PC-9 (cell line): Measurements from ENCODE around the gene IFNLR1. TPM values are rescaled to one million over a fixed set of nuclear protein-coding genes. Genes with fewer than 3 reads are reported as not detected.

ENCODE experiments used
- BruUV-seq: library from RNA; stranded (reverse); fragments of 400-500 nt; replicated peaks from 2 replicates; lab custom pipeline; 2021; lab: Mats Ljungman, UMichigan
- CTCF ChIA-PET: fragments of 300-600 bp; sonication (Branson Sonifier 250); formaldehyde crosslinking; loops from one replicate; lab custom pipeline; 2022; ENCODE audit warnings: antibody characterized with exemption; lab: Charles Lee
- POLR2A ChIA-PET: fragments of 300-600 bp; sonication (Branson Sonifier 250); formaldehyde crosslinking; loops from one replicate; lab custom pipeline; 2022; ENCODE audit warnings: antibody characterized with exemption; ENCODE audit not compliant: unreplicated experiment; lab: Charles Lee
- DNase-seq, 2 experiments: peaks; one replicate each; pipeline versions ENCODE4 v3.0.0 to v3.0.0-alpha.2; 2015 to 2022; ENCODE audit warnings: mixed read lengths in 1 of 2
- H2AFZ ChIP-seq: fragments of 200-600 bp; sonication (generic); 2 replicates; pipeline ENCODE4 v1.8.1; 2017; ENCODE audit warnings: antibody characterized with exemption
- H3F3A ChIP-seq: fragments of 200-600 bp; sonication (generic); 2 replicates; pipeline ENCODE4 v1.8.1; 2017; ENCODE audit warnings: antibody characterized with exemption, mild to moderate bottlenecking, low read depth; ENCODE audit not compliant: insufficient read depth
- H3K27ac ChIP-seq: fragments of 200-600 bp; sonication (generic); 2 replicates; pipeline ENCODE4 v1.6.1; 2016; ENCODE audit warnings: mixed run types
- H3K27me3 ChIP-seq: fragments of 200-600 bp; sonication (generic); 2 replicates; pipeline ENCODE4 v1.6.1; 2016; ENCODE audit warnings: low read depth, mixed run types; ENCODE audit not compliant: insufficient read depth
- H3K36me3 ChIP-seq: fragments of 200-600 bp; sonication (generic); 2 replicates; pipeline ENCODE4 v1.6.1; 2016; ENCODE audit warnings: low read depth, mixed run types
- H3K4me1 ChIP-seq: fragments of 200-600 bp; sonication (generic); replicated peaks from 2 replicates; pipeline ENCODE4 v1.6.1; 2016; ENCODE audit warnings: mixed run types; ENCODE audit not compliant: insufficient read depth
- H3K4me2 ChIP-seq: fragments of 200-600 bp; sonication (generic); 2 replicates; pipeline ENCODE4 v1.6.1; 2017; ENCODE audit warnings: mixed run types
- H3K4me3 ChIP-seq: fragments of 200-600 bp; sonication (generic); 2 replicates; pipeline ENCODE4 v1.6.1; 2016; ENCODE audit warnings: mixed run types
- H3K79me2 ChIP-seq: fragments of 200-600 bp; sonication (generic); 2 replicates; pipeline ENCODE4 v1.6.1; 2017; ENCODE audit warnings: low read depth, mixed run types
- H3K9me2 ChIP-seq: fragments of 200-600 bp; sonication (generic); 2 replicates; pipeline ENCODE4 v1.8.1; 2017; ENCODE audit warnings: mild to moderate bottlenecking; ENCODE audit not compliant: insufficient read depth
- H3K9me3 ChIP-seq: fragments of 200-600 bp; sonication (generic); 2 replicates; pipeline ENCODE4 v1.8.1; 2016; ENCODE audit warnings: low read depth; ENCODE audit not compliant: insufficient read depth
- H4K20me1 ChIP-seq: fragments of 200-600 bp; sonication (generic); 2 replicates; pipeline ENCODE4 v1.8.1; 2017; ENCODE audit not compliant: insufficient read depth
- CTCF ChIP-seq: fragments of 200-600 bp; sonication (generic); conservative IDR thresholded peaks from 2 replicates; pipeline ENCODE4 v1.6.1; 2017; ENCODE audit warnings: mixed run types, antibody characterized with exemption, mild to moderate bottlenecking, moderate library complexity
- EZH2 ChIP-seq: fragments of 200-600 bp; sonication (generic); IDR thresholded peaks from 2 replicates; pipeline ENCODE4 v1.8.0; 2017; ENCODE audit warnings: antibody characterized with exemption, low read depth
- intact Hi-C: fragments of 100-400 bp; cut with micrococcal nuclease; formaldehyde crosslinking; loops from one replicate; pipeline ENCODE4 v1.10.0; 2022; ENCODE audit not compliant: unreplicated experiment
- total RNA-seq: library from RNA; stranded (reverse); gene quantifications from 2 replicates; pipeline ENCODE4 v1.2.3, GENCODE V29; 2021

IFNLR1 gene
- total RNA-seq, 1 experiment from 2014 or later = 5.5 TPM

DNA sequence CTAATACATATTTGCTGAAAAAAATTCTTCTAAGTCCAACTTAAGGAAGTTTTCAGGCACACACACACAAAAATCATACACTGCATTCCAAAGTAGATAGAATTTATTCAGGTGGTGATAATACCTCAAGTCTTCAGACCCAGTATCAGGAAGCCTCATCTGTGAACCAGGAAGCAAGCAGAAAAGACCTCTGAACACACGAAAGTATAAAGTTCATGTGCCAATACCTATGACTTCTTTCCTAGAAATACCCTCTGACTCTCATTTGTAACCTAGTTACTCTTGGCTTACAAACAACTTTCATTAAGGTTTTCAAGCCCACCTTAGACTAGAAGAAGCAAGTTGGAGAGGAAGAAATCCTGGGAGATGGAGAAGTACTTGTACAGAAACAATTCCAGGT, 35.7 kb upstream of the IFNLR1 start:
- BruUV-seq = no TSS peak
- Histone ChIP-seq H3K4me2 (no peak overlapping the region), H3K9me3 (no peaks in the 10 kb centered on the region), H3F3A (no peaks in the 10 kb centered on the region; the same call in 1 of the 2 replicates), H2AFZ (no peak overlapping the region), H3K9me2 (no peaks in the 10 kb centered on the region), H3K36me3 (no peaks in the 10 kb centered on the region), H3K4me3 (no peak overlapping the region), H3K27ac (no peak overlapping the region), H3K27me3 (no peaks in the 10 kb centered on the region), H3K4me1 (no peaks in the 10 kb centered on the region), H3K79me2 (no peaks in the 10 kb centered on the region), H4K20me1 (no peaks in the 10 kb centered on the region)
- ChIA-PET POLR2A (no interaction called here), CTCF (no interaction called here)
- TF ChIP-seq CTCF = no peak
- TF ChIP-seq EZH2 = no peak
- peak in 1 of 2 experiments; percentile 70 for DNase-seq
- intact Hi-C loops = no loop called here

GRCh38 chr1:24222008-24222605, 35.0 kb upstream of the IFNLR1 start:
- no peak overlapping the region for H3K27ac ChIP-seq
- H3K9me2 ChIP-seq = no peaks in the 10 kb centered on the region
- BruUV-seq = no TSS peak
- no peaks in the 10 kb centered on the region for H3K36me3 ChIP-seq
- DNase-seq = no peak
- ChIA-PET CTCF (no interaction called here), POLR2A (no interaction called here)
- H3K4me2 ChIP-seq = no peak overlapping the region
- H3K9me3 ChIP-seq = no peaks in the 10 kb centered on the region
- no peak for TF ChIP-seq CTCF
- TF ChIP-seq EZH2 = no peak
- no peaks in the 10 kb centered on the region for H3K79me2 ChIP-seq
- no peak overlapping the region for H2AFZ ChIP-seq
- no peaks in the 10 kb centered on the region for H4K20me1 ChIP-seq
- intact Hi-C loops = no loop called here
- 0 out of 2 replicates have a peak, but pooled peaks cover 1% of the 10 kb centered on the region for H3K4me1 ChIP-seq
- H3K27me3 ChIP-seq = no peaks in the 10 kb centered on the region
- no peak overlapping the region for H3K4me3 ChIP-seq
- H3F3A ChIP-seq = peaks cover 4% of the 10 kb centered on the region; the same call in 1 of the 2 replicates

DNA sequence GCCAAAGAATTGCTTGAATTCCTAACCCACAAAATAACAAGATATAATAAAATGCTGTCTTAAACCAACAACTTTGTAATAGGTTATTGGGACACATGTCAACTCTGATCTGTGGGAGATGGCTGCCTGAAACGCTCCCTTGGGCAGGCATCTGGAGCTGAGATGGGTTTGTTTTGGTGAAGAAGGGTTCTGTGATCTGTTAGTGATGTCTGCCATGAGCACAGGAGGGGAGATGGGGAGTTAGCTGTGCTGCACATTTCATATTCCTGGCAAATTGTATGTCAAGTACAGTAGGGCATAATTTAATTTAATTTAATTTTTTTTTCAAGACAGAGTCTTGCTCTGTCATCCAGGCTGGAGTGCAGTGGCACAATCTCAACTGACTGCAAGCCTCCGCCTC, 34.2 kb upstream of the IFNLR1 start:
- Histone ChIP-seq H2AFZ (no peak overlapping the region), H3K9me3 (no peaks in the 10 kb centered on the region), H3K36me3 (no peaks in the 10 kb centered on the region), H3K27me3 (no peaks in the 10 kb centered on the region), H3K4me1 (peaks cover 10% of the 10 kb centered on the region; the same call in 1 of the 2 replicates), H3K27ac (no peak overlapping the region), H3K79me2 (no peaks in the 10 kb centered on the region), H3K4me3 (no peak overlapping the region), H3F3A (peaks cover 11% of the 10 kb centered on the region; the same call in 1 of the 2 replicates), H4K20me1 (no peaks in the 10 kb centered on the region), H3K9me2 (no peaks in the 10 kb centered on the region), H3K4me2 (no peak overlapping the region)
- DNase-seq = no peak
- intact Hi-C loops = no loop called here
- POLR2A ChIA-PET = no interaction called here
- no TSS peak for BruUV-seq
- no peak for TF ChIP-seq CTCF
- TF ChIP-seq EZH2 = no peak
- CTCF ChIA-PET = no interaction called here
